ENCODE data around the gene SLC2A13. TPM values are rescaled to one million over a fixed set of nuclear protein-coding genes. Genes with fewer than 3 reads are reported as not detected.
"Not testable (repeated sequence)": the region's sequence is repeated elsewhere in the genome, so short reads cannot be mapped to it uniquely, and the experiment has no call there.

The SLC2A13 gene
- total and polyA plus RNA-seq, 11 donors: 1.9 to 17.6 (median 8.5) TPM

- 92 to 97% (median 96%) methylated on average over 1 of the region's 1 CpG for WGBS, 4 donors
- H3K27ac ChIP-seq: no peak overlapping the region
- TF ChIP-seq, protein P1, sequence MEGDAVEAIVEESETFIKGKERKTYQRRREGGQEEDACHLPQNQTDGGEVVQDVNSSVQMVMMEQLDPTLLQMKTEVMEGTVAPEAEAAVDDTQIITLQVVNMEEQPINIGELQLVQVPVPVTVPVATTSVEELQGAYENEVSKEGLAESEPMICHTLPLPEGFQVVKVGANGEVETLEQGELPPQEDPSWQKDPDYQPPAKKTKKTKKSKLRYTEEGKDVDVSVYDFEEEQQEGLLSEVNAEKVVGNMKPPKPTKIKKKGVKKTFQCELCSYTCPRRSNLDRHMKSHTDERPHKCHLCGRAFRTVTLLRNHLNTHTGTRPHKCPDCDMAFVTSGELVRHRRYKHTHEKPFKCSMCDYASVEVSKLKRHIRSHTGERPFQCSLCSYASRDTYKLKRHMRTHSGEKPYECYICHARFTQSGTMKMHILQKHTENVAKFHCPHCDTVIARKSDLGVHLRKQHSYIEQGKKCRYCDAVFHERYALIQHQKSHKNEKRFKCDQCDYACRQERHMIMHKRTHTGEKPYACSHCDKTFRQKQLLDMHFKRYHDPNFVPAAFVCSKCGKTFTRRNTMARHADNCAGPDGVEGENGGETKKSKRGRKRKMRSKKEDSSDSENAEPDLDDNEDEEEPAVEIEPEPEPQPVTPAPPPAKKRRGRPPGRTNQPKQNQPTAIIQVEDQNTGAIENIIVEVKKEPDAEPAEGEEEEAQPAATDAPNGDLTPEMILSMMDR (IDR thresholded peaks at IDR 0.05): no peak
- TF ChIP-seq POLR2A (IDR thresholded peaks at IDR 0.05): no peak
- H3K27me3 ChIP-seq: no peaks in the 10 kb centered on the region
- H3K36me3 ChIP-seq: no peaks in the 10 kb centered on the region
- no peak for ATAC-seq
- no peak for DNase-seq
- peaks cover 0 to under 1% (median 0%) of the 10 kb centered on the region in 12 donors for H3K4me1 ChIP-seq
- no peaks in the 10 kb centered on the region for H3K9me3 ChIP-seq
- intact Hi-C loops (cut with DNase I): loop anchor here in 1 of 10 donors (10.0 kb wide), 1 partner anchor 54 kb away; no protein-coding TSS in a partner anchor
- H3K4me3 ChIP-seq: no peak overlapping the region
Observed at GRCh38 chr12:39928181-39928899, 177.5 kb downstream of the SLC2A13 start.

- DNase-seq (no peak), ATAC-seq (no peak)
- H3K9me3 ChIP-seq: no peaks in the 10 kb centered on the region
- intact Hi-C loops (cut with DNase I): loop anchor here in 1 of 10 donors (10.0 kb wide), 1 partner anchor 49 kb away; no protein-coding TSS in a partner anchor
- H3K36me3 ChIP-seq: no peaks in the 10 kb centered on the region
- H3K4me1 ChIP-seq: peaks cover 0 to 4% (median 0%) of the 10 kb centered on the region in 12 donors
- H3K4me3 ChIP-seq: no peak overlapping the region
- H3K27ac ChIP-seq: no peak overlapping the region
- TF ChIP-seq POLR2A (IDR thresholded peaks at IDR 0.05): no peak
- TF ChIP-seq, protein P1 (IDR thresholded peaks at IDR 0.05): no peak
- H3K27me3 ChIP-seq: no peaks in the 10 kb centered on the region
- 64 to 78% (median 71%) methylated on average over 5 of the region's 5 CpGs for WGBS, 4 donors
Observed at GRCh38 chr12:39923364-39923763, 182.5 kb downstream of the SLC2A13 start.

GRCh38 chr12:39922598-39922997, 183.3 kb downstream of the SLC2A13 start:
- not testable (repeated sequence) for H3K27ac ChIP-seq, H3K27me3 ChIP-seq, H3K9me3 ChIP-seq, ATAC-seq, DNase-seq, H3K36me3 ChIP-seq, H3K4me1 ChIP-seq, H3K4me3 ChIP-seq
- intact Hi-C loops (cut with DNase I): loop anchor here in 1 of 10 donors (10.0 kb wide), 1 partner anchor 48 kb away; no protein-coding TSS in a partner anchor

DNA sequence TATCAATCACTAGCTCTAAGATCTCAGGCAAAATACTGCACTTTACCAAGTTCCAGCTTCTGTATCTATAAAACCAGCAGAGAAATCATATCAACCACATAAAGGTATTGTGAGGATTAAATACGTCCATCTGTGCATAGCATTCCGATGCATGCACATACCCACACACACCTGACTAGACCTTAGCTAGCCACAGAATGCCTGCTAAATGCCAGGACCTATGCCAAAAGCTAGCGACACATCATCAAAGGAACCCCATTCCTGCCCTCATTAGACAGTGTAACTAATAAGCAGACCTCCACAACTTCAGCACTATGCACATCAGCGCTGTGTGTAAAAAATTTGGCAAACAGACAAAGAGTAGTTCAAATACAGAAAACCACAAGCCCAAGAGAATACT, 185.2 kb downstream of the SLC2A13 start:
- no peak for ATAC-seq
- Histone ChIP-seq H3K9me3 (no peaks in the 10 kb centered on the region), H3K36me3 (no peaks in the 10 kb centered on the region), H3K4me3 (no peak overlapping the region), H3K27ac (no peak overlapping the region), H3K4me1 (peaks cover 0 to 4% (median 0%) of the 10 kb centered on the region in 12 donors), H3K27me3 (no peaks in the 10 kb centered on the region)
- intact Hi-C loops (cut with DNase I): loop anchor here in 1 of 10 donors (10.0 kb wide), 1 partner anchor 46 kb away; no protein-coding TSS in a partner anchor
- no peak for DNase-seq
- WGBS, 4 donors: 89 to 95% (median 95%) methylated on average over 3 to 4 of the region's 4 CpGs
- TF ChIP-seq, protein P1 (IDR thresholded peaks at IDR 0.05): no peak
- no peak for TF ChIP-seq POLR2A (IDR thresholded peaks at IDR 0.05)
